GM23248 (cell line): ENCODE measurements around the gene PAPPA.

ENCODE experiments used
- EZH2 ChIP-seq: fragments of 200-600 bp; sonication (generic); IDR thresholded peaks from 2 replicates; pipeline ENCODE4 v1.6.1; 2018; ENCODE audit warnings: antibody characterized with exemption, mild to moderate bottlenecking; ENCODE audit not compliant: insufficient read depth, poor library complexity, severe bottlenecking
- EZH2phosphoT487 ChIP-seq: fragments of 200-600 bp; sonication (generic); IDR thresholded peaks from 2 replicates; pipeline ENCODE4 v1.6.1; 2018; ENCODE audit warnings: antibody characterized with exemption, moderate library complexity, mild to moderate bottlenecking, low read depth; ENCODE audit not compliant: insufficient read depth

DNA sequence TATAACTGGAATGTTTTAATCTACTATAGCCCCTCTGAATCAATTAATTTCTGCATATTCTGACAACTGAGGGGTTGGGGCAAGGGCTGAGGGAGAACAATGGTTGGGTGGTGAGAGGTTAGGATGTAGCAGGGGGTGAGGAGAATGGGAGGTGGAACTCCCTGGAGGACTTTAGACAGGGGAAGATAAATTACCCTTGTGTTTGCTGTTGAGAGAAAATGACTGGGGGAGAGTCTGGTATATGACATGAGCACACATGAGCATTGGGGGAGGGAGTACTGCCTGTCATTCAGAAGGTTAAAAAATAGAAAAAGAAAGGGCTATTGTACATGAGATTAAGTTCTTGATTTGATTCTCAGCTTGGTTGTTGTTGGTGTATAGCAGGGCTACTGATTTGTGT lies 37.2 kb upstream of the PAPPA start:
- TF ChIP-seq EZH2 (no peak), EZH2phosphoT487 (no peak)
